Measurements from ENCODE around the gene KATNAL1. TPM values are rescaled to one million over a fixed set of nuclear protein-coding genes. Genes with fewer than 3 reads are reported as not detected.

Gene KATNAL1
- total RNA-seq, 1 donor from 2014 or later: 29.3 TPM

GRCh38 chr13:30300596-30300995, 6.8 kb downstream of the KATNAL1 start:
- H3K9me3 Mint-ChIP-seq (ENCODE audit: unreplicated experiment): peaks cover 8% of the 10 kb centered on the region
- H3K4me1 Mint-ChIP-seq (ENCODE audit: unreplicated experiment): peaks cover 61% of the 10 kb centered on the region
- TF ChIP-seq CTCF (IDR thresholded peaks at IDR 0.05): no peak
- DNase-seq (ENCODE audit: extremely low spot score, unreplicated experiment): no peak
- no peak overlapping the region for H3K4me3 Mint-ChIP-seq (ENCODE audit: unreplicated experiment)
- H3K27me3 Mint-ChIP-seq (ENCODE audit: unreplicated experiment): no peaks in the 10 kb centered on the region
- H3K27ac Mint-ChIP-seq (ENCODE audit: unreplicated experiment): peak overlapping the region; percentile 62
- H3K36me3 Mint-ChIP-seq (ENCODE audit: unreplicated experiment): no peaks in the 10 kb centered on the region

GRCh38 chr13:30299786-30300185, 7.6 kb downstream of the KATNAL1 start:
- H3K4me3 Mint-ChIP-seq (ENCODE audit: unreplicated experiment): peak overlapping the region; percentile 1
- H3K27ac Mint-ChIP-seq (ENCODE audit: unreplicated experiment): peak overlapping the region; percentile 62
- DNase-seq (ENCODE audit: extremely low spot score, unreplicated experiment): no peak

GRCh38 chr13:30295116-30295515, 12.2 kb downstream of the KATNAL1 start:
- Mint-ChIP-seq H3K4me1 (ENCODE audit: unreplicated experiment) (peaks cover 16% of the 10 kb centered on the region), H3K9me3 (ENCODE audit: unreplicated experiment) (peaks cover 8% of the 10 kb centered on the region), H3K36me3 (ENCODE audit: unreplicated experiment) (peaks cover 3% of the 10 kb centered on the region), H3K27me3 (ENCODE audit: unreplicated experiment) (no peaks in the 10 kb centered on the region), H3K27ac (ENCODE audit: unreplicated experiment) (no peak overlapping the region), H3K4me3 (ENCODE audit: unreplicated experiment) (no peak overlapping the region)
- TF ChIP-seq CTCF (IDR thresholded peaks at IDR 0.05): no peak
- no peak for DNase-seq (ENCODE audit: extremely low spot score, unreplicated experiment)

More at GRCh38 chr13:30299786-30300185, 7.6 kb downstream of the KATNAL1 start:
- no peak for TF ChIP-seq CTCF (IDR thresholded peaks at IDR 0.05)
- peaks cover 3% of the 10 kb centered on the region for H3K36me3 Mint-ChIP-seq (ENCODE audit: unreplicated experiment)
- no peaks in the 10 kb centered on the region for H3K27me3 Mint-ChIP-seq (ENCODE audit: unreplicated experiment)
- peaks cover 8% of the 10 kb centered on the region for H3K9me3 Mint-ChIP-seq (ENCODE audit: unreplicated experiment)
- H3K4me1 Mint-ChIP-seq (ENCODE audit: unreplicated experiment): peaks cover 53% of the 10 kb centered on the region

- TF ChIP-seq CTCF (IDR thresholded peaks at IDR 0.05): no peak
- Mint-ChIP-seq H3K4me1 (ENCODE audit: unreplicated experiment) (peaks cover 16% of the 10 kb centered on the region), H3K36me3 (ENCODE audit: unreplicated experiment) (peaks cover 3% of the 10 kb centered on the region), H3K27ac (ENCODE audit: unreplicated experiment) (no peak overlapping the region), H3K4me3 (ENCODE audit: unreplicated experiment) (no peak overlapping the region), H3K9me3 (ENCODE audit: unreplicated experiment) (peaks cover 8% of the 10 kb centered on the region), H3K27me3 (ENCODE audit: unreplicated experiment) (no peaks in the 10 kb centered on the region)
- DNase-seq (ENCODE audit: extremely low spot score, unreplicated experiment): no peak
These were observed 13.3 kb downstream of the KATNAL1 start for GRCh38 chr13:30294004-30294403.

- TF ChIP-seq CTCF (IDR thresholded peaks at IDR 0.05): no peak
- H3K4me3 Mint-ChIP-seq (ENCODE audit: unreplicated experiment): no peak overlapping the region
- no peaks in the 10 kb centered on the region for H3K27me3 Mint-ChIP-seq (ENCODE audit: unreplicated experiment)
- peaks cover 11% of the 10 kb centered on the region for H3K4me1 Mint-ChIP-seq (ENCODE audit: unreplicated experiment)
- DNase-seq (ENCODE audit: extremely low spot score, unreplicated experiment): no peak
- H3K36me3 Mint-ChIP-seq (ENCODE audit: unreplicated experiment): peaks cover 3% of the 10 kb centered on the region
- H3K27ac Mint-ChIP-seq (ENCODE audit: unreplicated experiment): no peak overlapping the region
- H3K9me3 Mint-ChIP-seq (ENCODE audit: unreplicated experiment): no peaks in the 10 kb centered on the region
These were observed 15.0 kb downstream of the KATNAL1 start for GRCh38 chr13:30292325-30292724.
